B cell (primary cell): ENCODE results near the gene FAM83G.

ENCODE experiments used
- CTCF ChIP-seq: fragments of 200-600 bp; IDR thresholded peaks from one replicate; pipeline ENCODE4 v1.8.0; 2022; ENCODE audit warnings: antibody characterized with exemption, mild to moderate bottlenecking
- EZH2 ChIP-seq: IDR thresholded peaks from 2 replicates; pipeline ENCODE4 v1.6.1; 2012; ENCODE audit warnings: borderline replicate concordance, low read depth, mild to moderate bottlenecking, moderate library complexity, low read length; ENCODE audit not compliant: insufficient read depth, poor library complexity, severe bottlenecking

DNA sequence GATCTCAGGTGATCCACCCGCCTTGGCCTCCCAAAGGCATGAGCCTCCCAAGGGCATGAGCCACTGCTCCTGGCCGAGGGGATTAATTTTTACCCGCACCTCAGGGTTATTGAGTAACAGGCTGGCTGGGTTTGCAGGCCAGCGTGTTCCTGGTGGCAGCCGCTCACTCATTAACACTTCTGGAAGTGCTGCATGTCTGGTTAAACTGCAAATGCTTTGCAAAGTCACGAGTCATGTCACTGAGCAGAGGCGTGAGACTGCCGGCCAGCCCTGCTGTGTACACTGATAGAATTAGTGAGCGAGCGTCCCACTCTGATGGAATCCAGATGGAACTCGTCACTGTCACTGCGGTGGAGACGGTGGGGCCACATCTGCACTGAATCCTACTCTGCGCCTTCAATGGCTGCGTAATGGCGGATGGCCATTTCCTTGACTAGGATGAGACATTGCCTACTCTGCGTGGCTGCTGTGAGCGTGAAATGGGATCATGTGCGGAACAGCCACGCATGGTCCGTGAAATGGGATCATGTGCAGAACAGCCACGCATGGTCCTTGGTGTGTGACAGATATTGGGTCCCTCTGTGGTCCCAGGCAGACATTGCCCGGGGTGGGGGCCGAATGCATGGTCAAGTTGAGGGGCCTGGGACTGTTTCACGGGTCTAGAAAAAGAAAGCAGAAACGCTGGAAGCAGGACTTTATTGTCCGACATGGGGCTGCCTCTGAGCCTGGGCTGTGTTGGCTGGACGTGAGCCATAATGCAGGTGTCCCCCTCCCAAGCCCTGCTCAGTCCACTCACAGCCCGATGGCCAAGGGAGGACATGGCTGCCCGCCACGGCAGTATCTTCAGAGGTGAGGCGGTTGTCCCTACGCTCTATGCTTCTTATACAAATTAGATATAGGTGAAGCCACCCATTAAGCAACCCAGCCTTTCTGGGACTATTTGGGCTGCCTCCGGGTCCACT, 53.3 kb downstream of the FAM83G start:
- TF ChIP-seq CTCF (no peak), EZH2 (no peak)
